RWPE2 (cell line): ENCODE measurements around the gene PNMA6E.
"Not testable (repeated sequence)": the region's sequence is repeated elsewhere in the genome, so short reads cannot be mapped to it uniquely, and the experiment has no call there.

ENCODE experiments used
- ATAC-seq: fragments of 200-7000 bp; cut with Tn5 transposase; 3 replicates; pipeline ENCODE4 v1.9.1; 2021; ENCODE audit warnings: low read depth
- DNase-seq: peaks from one replicate; pipeline ENCODE4 v3.0.0-alpha.2; 2020; ENCODE audit warnings: low spot score
- H3K27ac ChIP-seq: fragments of 450-650 bp; 2 replicates; pipeline ENCODE4 v1.5.1; 2017; ENCODE audit warnings: mild to moderate bottlenecking; ENCODE audit not compliant: poor library complexity, severe bottlenecking
- H3K27me3 ChIP-seq: fragments of 250-450 bp; sonication (Bioruptor Pico); 2 replicates; pipeline ENCODE4 v1.5.1; 2021; ENCODE audit warnings: mild to moderate bottlenecking, moderate library complexity; ENCODE audit not compliant: insufficient read depth, poor library complexity, severe bottlenecking
- H3K36me3 ChIP-seq: fragments of 250-450 bp; sonication (Bioruptor Pico); 2 replicates; pipeline ENCODE4 v1.5.1; 2020; ENCODE audit warnings: low read depth, mild to moderate bottlenecking, moderate library complexity
- H3K4me1 ChIP-seq: fragments of 250-450 bp; sonication (Bioruptor Pico); 2 replicates; pipeline ENCODE4 v1.5.1; 2021; ENCODE audit warnings: mild to moderate bottlenecking, moderate library complexity; ENCODE audit not compliant: insufficient read depth, poor library complexity, severe bottlenecking
- H3K4me3 ChIP-seq: fragments of 250-450 bp; sonication (Bioruptor Pico); 2 replicates; pipeline ENCODE4 v1.5.1; 2021; ENCODE audit warnings: mild to moderate bottlenecking, moderate library complexity; ENCODE audit not compliant: severe bottlenecking
- H3K9me3 ChIP-seq: fragments of 250-450 bp; sonication (Bioruptor Pico); 2 replicates; pipeline ENCODE4 v1.5.1; 2021; ENCODE audit warnings: mild to moderate bottlenecking, moderate library complexity; ENCODE audit not compliant: severe bottlenecking
- TF ChIP-seq, protein P1 (sequence below): fragments of 450-650 bp; IDR thresholded peaks from one replicate; pipeline ENCODE4 v1.5.1; 2017; ENCODE audit warnings: mild to moderate bottlenecking, moderate library complexity; ENCODE audit not compliant: poor library complexity, severe bottlenecking

Gene PNMA6E

DNA sequence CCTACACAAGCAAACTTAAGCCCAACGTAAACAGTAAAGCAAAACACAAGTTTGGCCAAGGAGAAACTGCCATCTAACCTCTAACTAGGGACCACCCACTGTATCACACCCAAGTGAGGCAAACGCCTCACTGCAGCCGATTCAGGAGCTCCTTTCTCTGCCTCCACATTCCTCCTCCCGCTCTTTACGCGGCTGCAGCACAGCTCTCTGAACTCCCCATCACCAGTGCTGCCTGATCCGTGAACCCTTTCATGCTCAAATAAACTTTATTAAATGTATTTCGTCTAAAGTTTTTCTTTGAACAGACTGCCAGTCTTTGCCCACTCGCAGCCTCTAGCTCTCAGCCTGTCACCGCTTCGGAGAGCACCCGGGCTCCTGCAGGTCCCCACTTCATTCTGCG, 6.5 kb downstream of the PNMA6E start:
- H3K27ac ChIP-seq = no peak overlapping the region
- H3K4me1 ChIP-seq = no peaks in the 10 kb centered on the region
- TF ChIP-seq, protein P1, sequence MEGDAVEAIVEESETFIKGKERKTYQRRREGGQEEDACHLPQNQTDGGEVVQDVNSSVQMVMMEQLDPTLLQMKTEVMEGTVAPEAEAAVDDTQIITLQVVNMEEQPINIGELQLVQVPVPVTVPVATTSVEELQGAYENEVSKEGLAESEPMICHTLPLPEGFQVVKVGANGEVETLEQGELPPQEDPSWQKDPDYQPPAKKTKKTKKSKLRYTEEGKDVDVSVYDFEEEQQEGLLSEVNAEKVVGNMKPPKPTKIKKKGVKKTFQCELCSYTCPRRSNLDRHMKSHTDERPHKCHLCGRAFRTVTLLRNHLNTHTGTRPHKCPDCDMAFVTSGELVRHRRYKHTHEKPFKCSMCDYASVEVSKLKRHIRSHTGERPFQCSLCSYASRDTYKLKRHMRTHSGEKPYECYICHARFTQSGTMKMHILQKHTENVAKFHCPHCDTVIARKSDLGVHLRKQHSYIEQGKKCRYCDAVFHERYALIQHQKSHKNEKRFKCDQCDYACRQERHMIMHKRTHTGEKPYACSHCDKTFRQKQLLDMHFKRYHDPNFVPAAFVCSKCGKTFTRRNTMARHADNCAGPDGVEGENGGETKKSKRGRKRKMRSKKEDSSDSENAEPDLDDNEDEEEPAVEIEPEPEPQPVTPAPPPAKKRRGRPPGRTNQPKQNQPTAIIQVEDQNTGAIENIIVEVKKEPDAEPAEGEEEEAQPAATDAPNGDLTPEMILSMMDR = no peak
- no peaks in the 10 kb centered on the region for H3K36me3 ChIP-seq
- DNase-seq (no peak), ATAC-seq (no peak)
- no peaks in the 10 kb centered on the region for H3K9me3 ChIP-seq
- no peak overlapping the region for H3K4me3 ChIP-seq
- H3K27me3 ChIP-seq = no peaks in the 10 kb centered on the region

DNA sequence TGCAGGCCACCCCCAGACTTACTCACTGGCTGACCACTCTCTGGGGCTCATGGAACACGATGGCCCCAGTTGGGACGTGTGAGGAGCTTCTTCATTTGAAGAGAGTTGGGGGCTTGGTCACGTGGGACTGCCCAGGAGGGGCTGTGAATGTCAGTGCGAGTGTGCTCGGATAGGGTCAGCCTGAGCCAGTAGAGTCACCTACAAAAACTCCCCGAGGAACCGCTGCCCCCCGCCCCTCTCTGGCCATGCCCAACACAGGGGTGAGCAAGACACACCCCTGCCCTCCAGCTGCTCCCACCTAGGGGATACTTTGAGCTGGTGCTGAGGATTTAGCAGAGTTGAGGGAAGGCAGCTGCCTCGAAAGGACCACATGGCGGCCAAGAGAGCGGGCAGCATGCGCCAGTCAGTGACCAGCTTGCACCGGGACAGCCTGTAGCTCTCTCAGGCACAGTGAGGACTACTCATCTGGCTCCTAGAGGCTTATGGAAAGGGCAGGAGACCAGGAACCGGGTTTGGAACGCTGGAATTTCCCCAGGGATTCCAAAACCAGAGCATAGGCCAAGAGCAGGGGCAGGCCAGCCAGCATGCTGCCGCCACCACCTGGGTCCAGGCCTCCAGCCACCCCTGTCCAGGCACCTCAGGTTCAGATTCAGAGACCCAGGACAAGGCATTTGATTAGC, 8.4 kb downstream of the PNMA6E start:
- ATAC-seq = no peak
- H3K9me3 ChIP-seq = no peaks in the 10 kb centered on the region
- no peak overlapping the region for H3K27ac ChIP-seq
- H3K4me1 ChIP-seq = no peaks in the 10 kb centered on the region
- no peak for DNase-seq
- H3K4me3 ChIP-seq = no peak overlapping the region
- H3K27me3 ChIP-seq = no peaks in the 10 kb centered on the region
- TF ChIP-seq, protein P1 = no peak
- no peaks in the 10 kb centered on the region for H3K36me3 ChIP-seq

DNA sequence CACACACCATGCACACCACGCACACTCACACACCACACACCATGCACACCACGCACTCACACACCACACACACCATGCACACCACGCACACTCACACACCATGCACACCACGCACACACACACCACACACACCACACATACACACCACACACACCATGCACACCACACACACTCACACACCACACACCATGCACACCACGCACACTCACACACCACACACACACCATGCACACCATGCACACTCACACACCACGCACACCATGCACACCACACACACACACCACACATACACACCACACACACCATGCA, 11.7 kb downstream of the PNMA6E start:
- not testable (repeated sequence) for DNase-seq

DNA sequence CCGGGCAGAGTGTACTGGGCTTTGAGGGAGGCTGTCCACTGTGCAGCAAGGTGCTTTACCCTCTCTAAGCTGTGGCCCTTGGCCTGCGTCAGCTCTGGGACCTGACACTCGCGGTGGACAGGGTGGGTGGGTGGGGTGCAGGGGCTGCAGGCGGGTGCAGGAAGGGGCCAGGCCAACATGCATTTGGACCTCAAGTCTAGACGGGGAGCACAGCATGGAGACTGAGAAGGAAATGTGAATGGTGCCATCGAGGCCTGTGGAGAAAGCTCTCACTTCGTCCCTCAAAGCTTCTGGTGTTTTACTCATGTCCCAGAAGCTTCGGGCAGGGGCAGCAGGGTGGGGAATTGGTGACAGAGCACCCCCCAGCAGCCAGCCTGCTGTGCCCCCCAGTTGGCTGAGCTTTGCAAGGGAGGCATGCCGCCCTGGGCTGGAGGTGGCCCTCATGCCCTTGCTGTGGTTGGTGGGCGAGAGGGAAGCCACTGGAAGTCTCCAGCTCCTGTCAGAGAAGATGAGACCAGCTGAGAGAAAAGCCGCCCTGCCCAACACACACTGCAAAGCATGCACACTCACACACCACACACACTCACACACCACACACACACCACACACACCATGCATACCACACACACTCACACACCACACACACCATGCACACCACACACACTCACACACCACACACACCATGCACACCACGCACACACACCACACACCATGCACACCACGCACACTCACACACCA, 12.3 kb downstream of the PNMA6E start:
- TF ChIP-seq, protein P1 = no peak

More for the DNA sequence above, 11.7 kb downstream of the PNMA6E start:
- H3K4me1 ChIP-seq, H3K27ac ChIP-seq, ATAC-seq, H3K9me3 ChIP-seq, H3K36me3 ChIP-seq, H3K4me3 ChIP-seq, H3K27me3 ChIP-seq: not testable (repeated sequence)

DNA sequence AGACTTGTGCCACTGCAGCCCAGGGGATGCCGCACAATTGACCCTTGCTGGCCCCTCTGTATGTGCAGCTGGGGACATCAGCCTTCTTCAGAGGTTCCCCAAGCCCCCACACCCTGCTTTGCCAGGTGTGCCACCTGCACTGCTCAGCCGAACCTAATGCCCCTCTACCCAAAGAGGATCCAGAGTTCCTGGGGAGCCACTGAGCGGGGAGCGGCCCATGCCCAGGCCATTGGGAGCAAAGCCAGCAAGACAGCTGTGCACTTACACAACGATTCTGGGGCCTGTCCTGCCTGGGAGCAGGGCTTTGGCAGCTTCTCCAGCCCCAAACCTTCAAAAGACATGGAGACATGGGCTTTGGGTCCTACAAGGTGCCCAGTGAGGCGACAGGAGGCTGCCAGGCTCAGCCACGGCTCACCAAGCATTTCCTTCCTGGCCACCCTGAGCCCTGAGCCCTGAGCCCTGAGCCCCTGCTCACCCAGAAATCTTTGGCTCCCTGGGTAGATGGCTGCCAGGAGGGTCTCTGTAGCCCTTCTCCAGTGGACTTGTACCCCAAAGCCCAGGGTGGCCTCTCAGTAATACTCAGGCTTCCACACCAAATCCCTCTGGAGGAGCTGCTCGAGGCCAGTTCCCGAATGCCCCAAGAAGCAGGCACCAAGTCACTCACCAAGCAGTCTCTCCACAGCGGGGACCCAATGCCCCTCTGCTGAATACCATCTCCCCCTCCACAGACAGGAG, 13.0 kb downstream of the PNMA6E start:
- no peak for DNase-seq
- Histone ChIP-seq H3K9me3 (no peaks in the 10 kb centered on the region), H3K27me3 (no peaks in the 10 kb centered on the region), H3K36me3 (no peaks in the 10 kb centered on the region), H3K4me3 (no peak overlapping the region), H3K4me1 (no peaks in the 10 kb centered on the region), H3K27ac (no peak overlapping the region)
- ATAC-seq = peak; percentile 25; the same call in 1 of the 3 replicates
- TF ChIP-seq, protein P1 = no peak

More for the DNA sequence above, 12.3 kb downstream of the PNMA6E start:
- no peaks in the 10 kb centered on the region for H3K27me3 ChIP-seq
- DNase-seq (no peak), ATAC-seq (no peak)
- H3K27ac ChIP-seq = no peak overlapping the region
- no peaks in the 10 kb centered on the region for H3K9me3 ChIP-seq
- no peaks in the 10 kb centered on the region for H3K36me3 ChIP-seq
- no peaks in the 10 kb centered on the region for H3K4me1 ChIP-seq
- H3K4me3 ChIP-seq = no peak overlapping the region
